Tongue (tissue), 2 donors: ENCODE results near the gene TFAP2A. TPM values are rescaled to one million over a fixed set of nuclear protein-coding genes. Genes with fewer than 3 reads are reported as not detected.

Experiments used
- DNase-seq: peaks from one replicate; pipeline ENCODE4 v3.0.0-alpha.2; 2015
- total RNA-seq: library from RNA; depleted of rRNA; stranded (reverse); fragments of >200 nt; gene quantifications from one replicate; pipeline ENCODE4 v1.2.3, GENCODE V29; 2014

TFAP2A gene
- total RNA-seq = 6.7 TPM

GRCh38 chr6:10414756-10415616 is at the start of gene TFAP2A:
Gene TFAP2A, minus strand, starts transcription at chr6:10415074. Its CDS starts 83 bp downstream, at chr6:10414991.
- DNase-seq = peak; percentile 68

GRCh38 chr6:10463491-10464481 is 48.9 kb upstream of the TFAP2A start:
- no peak for DNase-seq

- DNase-seq = no peak
Measured at GRCh38 chr6:10463040-10463439, 48.2 kb upstream of the TFAP2A start.

GRCh38 chr6:10461850-10462249 is 47.0 kb upstream of the TFAP2A start:
- no peak for DNase-seq

- no peak for DNase-seq
Measured at GRCh38 chr6:10460096-10460495, 45.2 kb upstream of the TFAP2A start.

- DNase-seq = no peak
Measured at GRCh38 chr6:10458287-10458686, 43.4 kb upstream of the TFAP2A start.

- no peak for DNase-seq
Measured at GRCh38 chr6:10453596-10453995, 38.7 kb upstream of the TFAP2A start.

GRCh38 chr6:10451828-10452509 is 37.1 kb upstream of the TFAP2A start:
- DNase-seq = no peak

- DNase-seq = no peak
Measured at GRCh38 chr6:10451394-10451793, 36.5 kb upstream of the TFAP2A start.

GRCh38 chr6:10449751-10450150 is 34.9 kb upstream of the TFAP2A start:
- DNase-seq = no peak

- no peak for DNase-seq
Measured at GRCh38 chr6:10448096-10448495, 33.2 kb upstream of the TFAP2A start.

GRCh38 chr6:10446548-10446947 is 31.7 kb upstream of the TFAP2A start:
- no peak for DNase-seq

- no peak for DNase-seq
Measured at GRCh38 chr6:10441655-10442009, 26.8 kb upstream of the TFAP2A start.

GRCh38 chr6:10441004-10441654 is 26.3 kb upstream of the TFAP2A start:
- DNase-seq = no peak

GRCh38 chr6:10437891-10438290 is 23.0 kb upstream of the TFAP2A start:
- no peak for DNase-seq

- DNase-seq = no peak
Measured at GRCh38 chr6:10434235-10434634, 19.4 kb upstream of the TFAP2A start.

- DNase-seq = no peak
Measured at GRCh38 chr6:10433322-10433721, 18.4 kb upstream of the TFAP2A start.

- no peak for DNase-seq
Measured at GRCh38 chr6:10431423-10432164, 16.7 kb upstream of the TFAP2A start.

GRCh38 chr6:10429638-10430427 is 15.0 kb upstream of the TFAP2A start:
- peak; percentile 71 for DNase-seq

GRCh38 chr6:10426781-10427279 is 12.0 kb upstream of the TFAP2A start:
- peak; percentile 2 for DNase-seq
